H1 (cell line): ENCODE results near the gene SPARCL1. TPM values are rescaled to one million over a fixed set of nuclear protein-coding genes. Genes with fewer than 3 reads are reported as not detected.

Experiments used
- polyA plus RNA-seq, 7 experiments: library from polyadenylated mRNA; depleted of rRNA in 3 of 7; stranded (reverse) in 5 of 7; unstranded in 2 of 7; fragments of >200 nt in 5 of 7; fragments of 200-250 nt in 2 of 7; gene quantifications; 1 replicate in 5 of 7; 2 replicates in 1 of 7; 4 replicates in 1 of 7; pipeline versions ENCODE4 v1.2.1 to v1.2.3, GENCODE V29; 2011 to 2013; ENCODE audit warnings: missing spikeins in 2 of 7, mixed read lengths in 2 of 7
- total RNA-seq: library from RNA; stranded (reverse); fragmentation: NEBNext Ultra II Directional; extraction: Animal tissue kit (Norgen Biotek cat#: 25700); gene quantifications from 2 replicates; pipeline ENCODE4 v1.2.1, GENCODE V29; 2021
- TF ChIP-seq, protein P1 (sequence below): fragments of 300-600 bp; sonication (generic); IDR thresholded peaks from 2 replicates; pipeline ENCODE4 v1.7.1; 2012; ENCODE audit warnings: low read length, moderate library complexity, mild to moderate bottlenecking, inconsistent platforms; ENCODE audit not compliant: insufficient replicate concordance

SPARCL1 gene
- total and polyA plus RNA-seq, 2 of the 8 experiments (the other 6 are each of a cell fraction or from before 2014, with no cell fraction given), result 0.48 to 0.51 TPM

GRCh38 chr4:87570290-87570805 is 41.2 kb upstream of the SPARCL1 start (continued):
- TF ChIP-seq, protein P1, sequence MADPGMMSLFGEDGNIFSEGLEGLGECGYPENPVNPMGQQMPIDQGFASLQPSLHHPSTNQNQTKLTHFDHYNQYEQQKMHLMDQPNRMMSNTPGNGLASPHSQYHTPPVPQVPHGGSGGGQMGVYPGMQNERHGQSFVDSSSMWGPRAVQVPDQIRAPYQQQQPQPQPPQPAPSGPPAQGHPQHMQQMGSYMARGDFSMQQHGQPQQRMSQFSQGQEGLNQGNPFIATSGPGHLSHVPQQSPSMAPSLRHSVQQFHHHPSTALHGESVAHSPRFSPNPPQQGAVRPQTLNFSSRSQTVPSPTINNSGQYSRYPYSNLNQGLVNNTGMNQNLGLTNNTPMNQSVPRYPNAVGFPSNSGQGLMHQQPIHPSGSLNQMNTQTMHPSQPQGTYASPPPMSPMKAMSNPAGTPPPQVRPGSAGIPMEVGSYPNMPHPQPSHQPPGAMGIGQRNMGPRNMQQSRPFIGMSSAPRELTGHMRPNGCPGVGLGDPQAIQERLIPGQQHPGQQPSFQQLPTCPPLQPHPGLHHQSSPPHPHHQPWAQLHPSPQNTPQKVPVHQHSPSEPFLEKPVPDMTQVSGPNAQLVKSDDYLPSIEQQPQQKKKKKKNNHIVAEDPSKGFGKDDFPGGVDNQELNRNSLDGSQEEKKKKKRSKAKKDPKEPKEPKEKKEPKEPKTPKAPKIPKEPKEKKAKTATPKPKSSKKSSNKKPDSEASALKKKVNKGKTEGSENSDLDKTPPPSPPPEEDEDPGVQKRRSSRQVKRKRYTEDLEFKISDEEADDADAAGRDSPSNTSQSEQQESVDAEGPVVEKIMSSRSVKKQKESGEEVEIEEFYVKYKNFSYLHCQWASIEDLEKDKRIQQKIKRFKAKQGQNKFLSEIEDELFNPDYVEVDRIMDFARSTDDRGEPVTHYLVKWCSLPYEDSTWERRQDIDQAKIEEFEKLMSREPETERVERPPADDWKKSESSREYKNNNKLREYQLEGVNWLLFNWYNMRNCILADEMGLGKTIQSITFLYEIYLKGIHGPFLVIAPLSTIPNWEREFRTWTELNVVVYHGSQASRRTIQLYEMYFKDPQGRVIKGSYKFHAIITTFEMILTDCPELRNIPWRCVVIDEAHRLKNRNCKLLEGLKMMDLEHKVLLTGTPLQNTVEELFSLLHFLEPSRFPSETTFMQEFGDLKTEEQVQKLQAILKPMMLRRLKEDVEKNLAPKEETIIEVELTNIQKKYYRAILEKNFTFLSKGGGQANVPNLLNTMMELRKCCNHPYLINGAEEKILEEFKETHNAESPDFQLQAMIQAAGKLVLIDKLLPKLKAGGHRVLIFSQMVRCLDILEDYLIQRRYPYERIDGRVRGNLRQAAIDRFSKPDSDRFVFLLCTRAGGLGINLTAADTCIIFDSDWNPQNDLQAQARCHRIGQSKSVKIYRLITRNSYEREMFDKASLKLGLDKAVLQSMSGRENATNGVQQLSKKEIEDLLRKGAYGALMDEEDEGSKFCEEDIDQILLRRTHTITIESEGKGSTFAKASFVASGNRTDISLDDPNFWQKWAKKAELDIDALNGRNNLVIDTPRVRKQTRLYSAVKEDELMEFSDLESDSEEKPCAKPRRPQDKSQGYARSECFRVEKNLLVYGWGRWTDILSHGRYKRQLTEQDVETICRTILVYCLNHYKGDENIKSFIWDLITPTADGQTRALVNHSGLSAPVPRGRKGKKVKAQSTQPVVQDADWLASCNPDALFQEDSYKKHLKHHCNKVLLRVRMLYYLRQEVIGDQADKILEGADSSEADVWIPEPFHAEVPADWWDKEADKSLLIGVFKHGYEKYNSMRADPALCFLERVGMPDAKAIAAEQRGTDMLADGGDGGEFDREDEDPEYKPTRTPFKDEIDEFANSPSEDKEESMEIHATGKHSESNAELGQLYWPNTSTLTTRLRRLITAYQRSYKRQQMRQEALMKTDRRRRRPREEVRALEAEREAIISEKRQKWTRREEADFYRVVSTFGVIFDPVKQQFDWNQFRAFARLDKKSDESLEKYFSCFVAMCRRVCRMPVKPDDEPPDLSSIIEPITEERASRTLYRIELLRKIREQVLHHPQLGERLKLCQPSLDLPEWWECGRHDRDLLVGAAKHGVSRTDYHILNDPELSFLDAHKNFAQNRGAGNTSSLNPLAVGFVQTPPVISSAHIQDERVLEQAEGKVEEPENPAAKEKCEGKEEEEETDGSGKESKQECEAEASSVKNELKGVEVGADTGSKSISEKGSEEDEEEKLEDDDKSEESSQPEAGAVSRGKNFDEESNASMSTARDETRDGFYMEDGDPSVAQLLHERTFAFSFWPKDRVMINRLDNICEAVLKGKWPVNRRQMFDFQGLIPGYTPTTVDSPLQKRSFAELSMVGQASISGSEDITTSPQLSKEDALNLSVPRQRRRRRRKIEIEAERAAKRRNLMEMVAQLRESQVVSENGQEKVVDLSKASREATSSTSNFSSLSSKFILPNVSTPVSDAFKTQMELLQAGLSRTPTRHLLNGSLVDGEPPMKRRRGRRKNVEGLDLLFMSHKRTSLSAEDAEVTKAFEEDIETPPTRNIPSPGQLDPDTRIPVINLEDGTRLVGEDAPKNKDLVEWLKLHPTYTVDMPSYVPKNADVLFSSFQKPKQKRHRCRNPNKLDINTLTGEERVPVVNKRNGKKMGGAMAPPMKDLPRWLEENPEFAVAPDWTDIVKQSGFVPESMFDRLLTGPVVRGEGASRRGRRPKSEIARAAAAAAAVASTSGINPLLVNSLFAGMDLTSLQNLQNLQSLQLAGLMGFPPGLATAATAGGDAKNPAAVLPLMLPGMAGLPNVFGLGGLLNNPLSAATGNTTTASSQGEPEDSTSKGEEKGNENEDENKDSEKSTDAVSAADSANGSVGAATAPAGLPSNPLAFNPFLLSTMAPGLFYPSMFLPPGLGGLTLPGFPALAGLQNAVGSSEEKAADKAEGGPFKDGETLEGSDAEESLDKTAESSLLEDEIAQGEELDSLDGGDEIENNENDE, result no peak
